GM10248 (cell line): ENCODE results near the gene NTF3.

Experiments used
- CTCF ChIA-PET: fragments of 300-600 bp; sonication (Branson Sonifier 250); formaldehyde crosslinking; extraction: SDS; loops from one replicate; lab custom pipeline; 2021; ENCODE audit warnings: antibody characterized with exemption; lab: Yijun Ruan, JAX
- POLR2A ChIA-PET: fragments of 350-650 bp; sonication (Branson Sonifier 250); formaldehyde crosslinking; extraction: SDS; loops from one replicate; lab custom pipeline; 2020; ENCODE audit warnings: antibody characterized with exemption; lab: Yijun Ruan, JAX
- DNase-seq: peaks from one replicate; pipeline ENCODE4 v3.0.0; 2012; ENCODE audit errors: extremely low spot score
- CTCF ChIP-seq: IDR thresholded peaks from 2 replicates; pipeline ENCODE4 v1.5.1; 2012; ENCODE audit warnings: mild to moderate bottlenecking, low read depth; ENCODE audit errors: extremely low read depth, missing control alignments, control extremely low read depth

NTF3 gene

GRCh38 chr12:5509102-5509501 lies 77.2 kb downstream of the NTF3 start:
- no peak for DNase-seq
- no peak for TF ChIP-seq CTCF
- CTCF ChIA-PET = interaction anchor here (1.2 kb wide), 1 partner anchor 12 kb away, joined by 3 read pairs; no protein-coding TSS in a partner anchor
- POLR2A ChIA-PET = no interaction called here

- DNase-seq = no peak
- ChIA-PET POLR2A (no interaction called here), CTCF (interaction anchor here (1.2 kb wide), 1 partner anchor 11 kb away, joined by 3 read pairs; no protein-coding TSS in a partner anchor)
- no peak for TF ChIP-seq CTCF
These were observed 77.6 kb downstream of the NTF3 start for GRCh38 chr12:5509557-5509956.

- no peak for DNase-seq
- CTCF ChIA-PET = interaction anchor here (1.0 to 1.6 kb wide), 3 partner anchors 10 to 53 kb away, joined by 3 read pairs; no protein-coding TSS in a partner anchor
- POLR2A ChIA-PET = no interaction called here
- TF ChIP-seq CTCF = no peak
These were observed 78.4 kb downstream of the NTF3 start for GRCh38 chr12:5510251-5510805.

- CTCF ChIA-PET = interaction anchor here (1.0 to 1.6 kb wide), 2 partner anchors 13 to 52 kb away, joined by 3 read pairs; no protein-coding TSS in a partner anchor
- POLR2A ChIA-PET = no interaction called here
- TF ChIP-seq CTCF = no peak
- DNase-seq = no peak
These were observed 79.3 kb downstream of the NTF3 start for GRCh38 chr12:5511256-5511643.

GRCh38 chr12:5511644-5512600 lies 80.0 kb downstream of the NTF3 start:
- DNase-seq = peak; percentile 37
- ChIA-PET CTCF (interaction anchor here (1.6 kb wide), 1 partner anchor 12 kb away, joined by 3 read pairs; no protein-coding TSS in a partner anchor), POLR2A (no interaction called here)
- peak; percentile 22 for TF ChIP-seq CTCF

- ChIA-PET CTCF (no interaction called here), POLR2A (no interaction called here)
- no peak for DNase-seq
- TF ChIP-seq CTCF = no peak
These were observed 80.7 kb downstream of the NTF3 start for GRCh38 chr12:5512601-5512970.
